Measurements from ENCODE around the gene EFCAB8. TPM values are rescaled to one million over a fixed set of nuclear protein-coding genes. Genes with fewer than 3 reads are reported as not detected.
A peak's percentile ranks its signal among the peaks of the same experiment; 100 is the strongest.

The EFCAB8 gene
- total RNA-seq = 0.29 and 0.91 TPM in 2 replicates
- long read RNA-seq, partial matches to known transcripts = 0 of 1 reads
- long read RNA-seq, other reads (novel, unspliced or antisense) = 1 of 1 reads

- Mint-ChIP-seq H3K4me3 (ENCODE audit: low read depth) (no peak within 1 kb of the TSS), H3K36me3 (ENCODE audit: insufficient read depth) (peaks cover 9% of the 10 kb centered on the region), H3K27ac (peak within 1 kb of the TSS; percentile 53), H3K9me3 (ENCODE audit: low read depth) (no peaks in the 10 kb centered on the region), H3K27me3 (no peaks in the 10 kb centered on the region), H3K4me1 (ENCODE audit: low read depth) (no peaks in the 10 kb centered on the region)
- no peak for DNase-seq (ENCODE audit: low spot score, unreplicated experiment)
- TF ChIP-seq CTCF (IDR thresholded peaks at IDR 0.05; ENCODE audit: unreplicated experiment) = peak; percentile 14
Observed at GRCh38 chr20:32858701-32859372, at the start of gene EFCAB8. Gene EFCAB8, plus strand, starts transcription at chr20:32858923. Its CDS starts 4,870 bp downstream, at chr20:32863793.

DNA sequence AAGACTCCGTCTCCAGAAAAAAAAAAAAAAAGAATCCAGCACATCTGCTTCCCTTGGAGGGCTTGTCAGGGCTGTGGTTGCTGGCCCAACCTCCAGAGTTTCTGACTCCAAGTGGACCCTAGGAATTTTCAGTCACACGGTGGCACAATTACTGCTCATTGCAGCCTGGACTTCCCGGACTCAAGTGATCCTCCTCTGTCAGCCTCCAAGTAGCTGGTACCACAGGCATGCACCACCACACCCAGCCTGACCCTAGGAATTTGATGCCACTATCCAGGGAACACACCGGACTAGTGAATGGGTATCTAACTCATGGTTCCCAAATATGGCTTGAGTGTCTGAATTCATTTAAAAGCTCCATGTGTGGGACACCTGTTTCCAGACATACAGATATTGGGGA is 48.8 kb upstream of the EFCAB8 start:
- DNase-seq (ENCODE audit: low spot score, unreplicated experiment) = no peak
- Mint-ChIP-seq H3K4me3 (ENCODE audit: low read depth) (no peak overlapping the region), H3K4me1 (ENCODE audit: low read depth) (peaks cover 5% of the 10 kb centered on the region), H3K27ac (no peak overlapping the region), H3K27me3 (no peaks in the 10 kb centered on the region), H3K36me3 (ENCODE audit: insufficient read depth) (peaks cover 4% of the 10 kb centered on the region), H3K9me3 (ENCODE audit: low read depth) (no peaks in the 10 kb centered on the region)
- no peak for TF ChIP-seq CTCF (IDR thresholded peaks at IDR 0.05; ENCODE audit: unreplicated experiment)

- Mint-ChIP-seq H3K4me3 (ENCODE audit: low read depth) (no peak overlapping the region), H3K4me1 (ENCODE audit: low read depth) (peaks cover 5% of the 10 kb centered on the region), H3K27me3 (no peaks in the 10 kb centered on the region), H3K27ac (no peak overlapping the region), H3K9me3 (ENCODE audit: low read depth) (no peaks in the 10 kb centered on the region), H3K36me3 (ENCODE audit: insufficient read depth) (peaks cover 1% of the 10 kb centered on the region)
- DNase-seq (ENCODE audit: low spot score, unreplicated experiment) = no peak
- no peak for TF ChIP-seq CTCF (IDR thresholded peaks at IDR 0.05; ENCODE audit: unreplicated experiment)
Observed at GRCh38 chr20:32810941-32811340, 47.8 kb upstream of the EFCAB8 start.

- Mint-ChIP-seq H3K27ac (no peak overlapping the region), H3K9me3 (ENCODE audit: low read depth) (no peaks in the 10 kb centered on the region), H3K4me3 (ENCODE audit: low read depth) (no peak overlapping the region), H3K27me3 (no peaks in the 10 kb centered on the region), H3K36me3 (ENCODE audit: insufficient read depth) (no peaks in the 10 kb centered on the region), H3K4me1 (ENCODE audit: low read depth) (peaks cover 5% of the 10 kb centered on the region)
- TF ChIP-seq CTCF (IDR thresholded peaks at IDR 0.05; ENCODE audit: unreplicated experiment) = no peak
- no peak for DNase-seq (ENCODE audit: low spot score, unreplicated experiment)
Observed at GRCh38 chr20:32811886-32812285, 46.8 kb upstream of the EFCAB8 start.

- Mint-ChIP-seq H3K4me3 (ENCODE audit: low read depth) (peak overlapping the region; percentile 93), H3K27me3 (no peaks in the 10 kb centered on the region), H3K27ac (peak overlapping the region; percentile 96), H3K36me3 (ENCODE audit: insufficient read depth) (no peaks in the 10 kb centered on the region), H3K4me1 (ENCODE audit: low read depth) (peaks cover 20% of the 10 kb centered on the region), H3K9me3 (ENCODE audit: low read depth) (no peaks in the 10 kb centered on the region)
- peak; percentile 95 for DNase-seq (ENCODE audit: low spot score, unreplicated experiment)
- TF ChIP-seq CTCF (IDR thresholded peaks at IDR 0.05; ENCODE audit: unreplicated experiment) = no peak
Observed at GRCh38 chr20:32819992-32820697, 38.6 kb upstream of the EFCAB8 start.
